Measurements from ENCODE around the gene ZNF791. TPM values are rescaled to one million over a fixed set of nuclear protein-coding genes. Genes with fewer than 3 reads are reported as not detected.

ZNF791 gene
- total RNA-seq, 1 experiment from 2014 or later, result 22.4 TPM

DNA sequence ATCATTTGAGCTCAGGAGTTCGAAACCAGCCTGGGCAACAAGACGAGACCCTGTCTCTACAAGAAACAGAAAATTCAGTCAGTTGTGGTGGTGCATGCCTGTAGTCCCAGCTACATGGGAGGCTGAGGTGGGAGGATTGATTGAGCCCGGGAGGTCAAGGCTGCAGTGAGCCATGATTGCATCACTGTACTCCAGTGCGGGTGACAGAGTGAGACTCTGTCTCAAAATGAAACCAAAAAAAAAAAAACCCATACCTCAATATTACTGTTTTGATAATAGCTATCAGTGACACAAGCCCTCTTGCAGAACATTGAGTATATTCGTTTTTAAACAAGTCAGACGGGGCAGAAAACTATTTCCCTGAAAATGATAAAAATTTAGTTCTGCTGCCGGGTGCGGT lies 16.2 kb downstream of the ZNF791 start:
- peaks cover 83% of the 10 kb centered on the region for H3K36me3 ChIP-seq (ENCODE audit: low read depth)
- H3K9me2 ChIP-seq (ENCODE audit: insufficient read depth), result no peaks in the 10 kb centered on the region
- H3K4me2 ChIP-seq, result no peak overlapping the region
- H3F3A ChIP-seq (ENCODE audit: insufficient read depth, low read depth), result peaks cover 44% of the 10 kb centered on the region
- POLR2A ChIA-PET (ENCODE audit: unreplicated experiment), result no interaction called here
- no peak for DNase-seq
- no peak overlapping the region for H3K27ac ChIP-seq
- no peaks in the 10 kb centered on the region for H4K20me1 ChIP-seq (ENCODE audit: insufficient read depth)
- intact Hi-C loops (cut with micrococcal nuclease; ENCODE audit: unreplicated experiment), result no loop called here
- H3K4me3 ChIP-seq, result peak overlapping the region; percentile 18; the same call in 1 of the 2 replicates
- H3K9me3 ChIP-seq (ENCODE audit: insufficient read depth, low read depth), result peaks cover 86% of the 10 kb centered on the region
- no peaks in the 10 kb centered on the region for H3K4me1 ChIP-seq (replicated peaks; ENCODE audit: insufficient read depth)
- no peaks in the 10 kb centered on the region for H3K27me3 ChIP-seq (ENCODE audit: insufficient read depth, low read depth)
- BruUV-seq (replicated peaks), result no TSS peak
- H2AFZ ChIP-seq, result no peak overlapping the region
- CTCF ChIA-PET, result no interaction called here
- H3K79me2 ChIP-seq (ENCODE audit: low read depth), result 0 out of 2 replicates have a peak, but pooled peaks cover 11% of the 10 kb centered on the region
- no peak for TF ChIP-seq CTCF (conservative IDR thresholded peaks at IDR 0.05)
- no peak for TF ChIP-seq EZH2 (IDR thresholded peaks at IDR 0.05; ENCODE audit: low read depth)

DNA sequence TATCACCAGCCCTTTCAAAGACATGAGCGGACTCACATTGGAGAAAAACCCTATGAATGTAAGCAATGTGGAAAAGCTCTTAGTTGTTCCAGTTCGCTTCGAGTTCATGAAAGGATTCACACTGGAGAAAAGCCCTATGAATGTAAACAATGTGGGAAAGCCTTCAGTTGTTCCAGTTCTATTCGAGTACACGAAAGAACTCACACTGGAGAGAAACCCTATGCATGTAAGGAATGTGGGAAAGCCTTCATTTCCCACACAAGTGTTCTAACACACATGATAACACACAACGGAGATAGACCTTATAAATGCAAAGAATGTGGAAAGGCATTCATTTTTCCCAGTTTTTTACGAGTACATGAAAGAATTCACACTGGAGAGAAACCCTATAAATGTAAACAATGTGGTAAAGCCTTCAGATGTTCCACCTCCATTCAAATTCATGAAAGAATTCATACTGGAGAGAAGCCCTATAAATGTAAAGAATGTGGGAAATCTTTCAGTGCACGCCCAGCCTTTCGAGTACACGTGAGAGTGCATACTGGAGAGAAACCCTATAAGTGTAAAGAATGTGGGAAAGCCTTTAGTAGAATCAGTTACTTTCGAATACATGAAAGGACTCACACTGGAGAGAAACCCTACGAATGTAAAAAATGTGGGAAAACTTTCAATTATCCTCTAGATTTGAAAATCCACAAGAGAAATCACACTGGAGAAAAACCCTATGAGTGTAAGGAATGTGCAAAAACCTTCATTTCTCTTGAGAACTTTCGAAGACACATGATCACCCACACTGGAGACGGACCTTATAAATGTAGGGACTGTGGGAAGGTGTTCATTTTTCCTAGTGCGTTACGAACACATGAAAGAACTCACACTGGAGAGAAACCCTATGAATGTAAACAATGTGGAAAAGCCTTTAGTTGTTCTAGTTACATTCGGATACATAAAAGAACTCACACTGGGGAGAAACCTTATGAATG lies 17.6 kb downstream of the ZNF791 start:
- no TSS peak for BruUV-seq (replicated peaks)
- intact Hi-C loops (cut with micrococcal nuclease; ENCODE audit: unreplicated experiment), result no loop called here
- Histone ChIP-seq H3K4me1 (replicated peaks; ENCODE audit: insufficient read depth) (no peaks in the 10 kb centered on the region), H3K79me2 (ENCODE audit: low read depth) (no peaks in the 10 kb centered on the region), H3F3A (ENCODE audit: insufficient read depth, low read depth) (peaks cover 54% of the 10 kb centered on the region), H4K20me1 (ENCODE audit: insufficient read depth) (no peaks in the 10 kb centered on the region), H3K9me2 (ENCODE audit: insufficient read depth) (no peaks in the 10 kb centered on the region), H3K36me3 (ENCODE audit: low read depth) (peaks cover 73% of the 10 kb centered on the region), H3K27me3 (ENCODE audit: insufficient read depth, low read depth) (no peaks in the 10 kb centered on the region), H3K9me3 (ENCODE audit: insufficient read depth, low read depth) (peaks cover 89% of the 10 kb centered on the region), H2AFZ (no peak overlapping the region), H3K4me2 (no peak overlapping the region), H3K27ac (no peak overlapping the region), H3K4me3 (peak overlapping the region; percentile 17; the same call in 1 of the 2 replicates)
- ChIA-PET CTCF (no interaction called here), POLR2A (ENCODE audit: unreplicated experiment) (no interaction called here)
- peak in 1 of 2 experiments; percentile 59 for DNase-seq
- TF ChIP-seq EZH2 (IDR thresholded peaks at IDR 0.05; ENCODE audit: low read depth), result no peak
- no peak for TF ChIP-seq CTCF (conservative IDR thresholded peaks at IDR 0.05)

DNA sequence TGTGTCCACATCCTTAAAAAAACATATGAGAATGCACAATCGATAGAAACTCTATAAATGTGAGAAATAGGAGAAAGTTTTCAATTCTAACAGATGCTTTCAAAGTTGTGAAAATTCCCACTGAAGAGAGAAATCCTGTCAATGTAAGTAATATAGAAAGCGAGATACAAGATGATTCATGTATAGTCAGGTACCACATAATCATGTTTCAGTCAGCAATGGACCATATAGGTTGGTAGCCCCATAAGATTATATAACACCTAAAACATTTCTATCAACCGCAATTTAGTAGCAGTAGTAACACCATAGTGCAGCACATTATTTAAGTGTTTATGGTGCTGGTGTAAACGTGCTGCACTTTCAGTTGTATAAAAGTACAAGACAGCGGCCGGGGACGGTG lies 18.5 kb downstream of the ZNF791 start:
- CTCF ChIA-PET, result no interaction called here
- TF ChIP-seq CTCF (conservative IDR thresholded peaks at IDR 0.05) (no peak), EZH2 (IDR thresholded peaks at IDR 0.05; ENCODE audit: low read depth) (no peak)
- no peak overlapping the region for H2AFZ ChIP-seq
- BruUV-seq (replicated peaks), result no TSS peak
- H3K36me3 ChIP-seq (ENCODE audit: low read depth), result peaks cover 65% of the 10 kb centered on the region
- H3K79me2 ChIP-seq (ENCODE audit: low read depth), result no peaks in the 10 kb centered on the region
- no peak overlapping the region for H3K4me2 ChIP-seq
- no peaks in the 10 kb centered on the region for H3K9me2 ChIP-seq (ENCODE audit: insufficient read depth)
- H3K4me1 ChIP-seq (replicated peaks; ENCODE audit: insufficient read depth), result no peaks in the 10 kb centered on the region
- DNase-seq, result peak in 1 of 2 experiments; percentile 17
- no peak overlapping the region for H3K27ac ChIP-seq
- H3F3A ChIP-seq (ENCODE audit: insufficient read depth, low read depth), result peaks cover 63% of the 10 kb centered on the region
- 0 out of 2 replicates have a peak overlapping the region, but pooled peaks have one; percentile 0 for H3K4me3 ChIP-seq
- peaks cover 81% of the 10 kb centered on the region for H3K9me3 ChIP-seq (ENCODE audit: insufficient read depth, low read depth)
- H4K20me1 ChIP-seq (ENCODE audit: insufficient read depth), result no peaks in the 10 kb centered on the region
- POLR2A ChIA-PET (ENCODE audit: unreplicated experiment), result no interaction called here
- H3K27me3 ChIP-seq (ENCODE audit: insufficient read depth, low read depth), result no peaks in the 10 kb centered on the region
- intact Hi-C loops (cut with micrococcal nuclease; ENCODE audit: unreplicated experiment), result no loop called here

Data from PC-9 (cell line).